NOMO-1 treated with DMSO at 0.1 percent for 48 hours (cell line): ENCODE measurements around the gene MAPT.
"Not testable (repeated sequence)": the region's sequence is repeated elsewhere in the genome, so short reads cannot be mapped to it uniquely, and the experiment has no call there.

ENCODE experiments used
- DNase-seq: peaks from one replicate; lab custom pipeline; 2025; ENCODE audit not compliant: unreplicated experiment; lab: John Stamatoyannopoulos, UW

Gene MAPT

GRCh38 chr17:45861165-45861564 lies 33.2 kb upstream of the MAPT start:
- DNase-seq = no peak

GRCh38 chr17:45862127-45862526 lies 32.2 kb upstream of the MAPT start:
- not testable (repeated sequence) for DNase-seq

- no peak for DNase-seq
Observed at GRCh38 chr17:45863857-45864654, 30.3 kb upstream of the MAPT start.

GRCh38 chr17:45867171-45867570 lies 27.2 kb upstream of the MAPT start:
- DNase-seq = no peak

GRCh38 chr17:45867702-45868101 lies 26.7 kb upstream of the MAPT start:
- no peak for DNase-seq

GRCh38 chr17:45868276-45868675 lies 26.1 kb upstream of the MAPT start:
- DNase-seq = peak; percentile 27

GRCh38 chr17:45869676-45870341 lies 24.5 kb upstream of the MAPT start:
- DNase-seq = no peak

GRCh38 chr17:45870342-45870974 lies 23.9 kb upstream of the MAPT start:
- no peak for DNase-seq

GRCh38 chr17:45871718-45872117 lies 22.6 kb upstream of the MAPT start:
- no peak for DNase-seq

GRCh38 chr17:45873728-45874127 lies 20.6 kb upstream of the MAPT start:
- no peak for DNase-seq

GRCh38 chr17:45874151-45874550 lies 20.2 kb upstream of the MAPT start:
- DNase-seq = no peak

- DNase-seq = no peak
Observed at GRCh38 chr17:45876539-45876938, 17.8 kb upstream of the MAPT start.

- DNase-seq = no peak
Observed at GRCh38 chr17:45877467-45877866, 16.9 kb upstream of the MAPT start.

GRCh38 chr17:45883063-45883462 lies 11.3 kb upstream of the MAPT start:
- no peak for DNase-seq

- DNase-seq = no peak
Observed at GRCh38 chr17:45886852-45887251, 7.5 kb upstream of the MAPT start.

GRCh38 chr17:45888392-45888791 lies 6.0 kb upstream of the MAPT start:
- no peak for DNase-seq

- DNase-seq = no peak
Observed at GRCh38 chr17:45889579-45889978, 4.8 kb upstream of the MAPT start.

- no peak for DNase-seq
Observed at GRCh38 chr17:45893725-45894021, 681 bp upstream of the MAPT start.

- DNase-seq = no peak
Observed at GRCh38 chr17:45895304-45895968, 1.1 kb downstream of the MAPT start.

- DNase-seq = no peak
Observed at GRCh38 chr17:45895969-45896785, 1.8 kb downstream of the MAPT start.
